ENCODE data around the gene ADI1.

Gene ADI1

GRCh38 chr2:3519255-3520205 lies at the start of gene ADI1:
Gene ADI1 (minus strand): TSS chr2:3519531. CDS start chr2:3519487, 44 bp downstream.
- DNase-seq = peak; percentile 52

GRCh38 chr2:3566806-3567205 lies 47.5 kb upstream of the ADI1 start:
- DNase-seq = no peak

GRCh38 chr2:3565117-3565516 lies 45.8 kb upstream of the ADI1 start:
- DNase-seq = no peak

- DNase-seq = no peak
Observed at GRCh38 chr2:3563521-3563976, 44.2 kb upstream of the ADI1 start.

- DNase-seq = peak; percentile 96
Observed at GRCh38 chr2:3558205-3559014, 39.1 kb upstream of the ADI1 start, which contains the start of gene RNASEH1. Gene RNASEH1 (minus strand): TSS chr2:3558333. CDS start chr2:3558260, 73 bp downstream.

- no peak for DNase-seq
Observed at GRCh38 chr2:3557639-3558204, 38.4 kb upstream of the ADI1 start.

GRCh38 chr2:3553946-3554345 lies 34.6 kb upstream of the ADI1 start:
- no peak for DNase-seq

GRCh38 chr2:3547915-3548314 lies 28.6 kb upstream of the ADI1 start:
- DNase-seq = no peak

GRCh38 chr2:3545788-3546478 lies 26.6 kb upstream of the ADI1 start:
- no peak for DNase-seq

GRCh38 chr2:3543023-3543683 lies 23.8 kb upstream of the ADI1 start:
- DNase-seq = no peak

- DNase-seq = no peak
Observed at GRCh38 chr2:3542107-3542506, 22.8 kb upstream of the ADI1 start.

- no peak for DNase-seq
Observed at GRCh38 chr2:3539836-3540235, 20.5 kb upstream of the ADI1 start.

- no peak for DNase-seq
Observed at GRCh38 chr2:3536682-3537632, 17.6 kb upstream of the ADI1 start.

GRCh38 chr2:3535794-3536681 lies 16.7 kb upstream of the ADI1 start:
- DNase-seq = no peak

- DNase-seq = no peak
Observed at GRCh38 chr2:3535467-3535793, 16.1 kb upstream of the ADI1 start.

- no peak for DNase-seq
Observed at GRCh38 chr2:3534251-3534814, 15.0 kb upstream of the ADI1 start.

GRCh38 chr2:3533836-3534235 lies 14.5 kb upstream of the ADI1 start:
- DNase-seq = no peak

GRCh38 chr2:3532941-3533340 lies 13.6 kb upstream of the ADI1 start:
- DNase-seq = no peak

GRCh38 chr2:3529316-3530025 lies 10.1 kb upstream of the ADI1 start:
- DNase-seq = no peak
